ENCODE measurements around the gene SRD5A2.

SRD5A2 gene

DNA sequence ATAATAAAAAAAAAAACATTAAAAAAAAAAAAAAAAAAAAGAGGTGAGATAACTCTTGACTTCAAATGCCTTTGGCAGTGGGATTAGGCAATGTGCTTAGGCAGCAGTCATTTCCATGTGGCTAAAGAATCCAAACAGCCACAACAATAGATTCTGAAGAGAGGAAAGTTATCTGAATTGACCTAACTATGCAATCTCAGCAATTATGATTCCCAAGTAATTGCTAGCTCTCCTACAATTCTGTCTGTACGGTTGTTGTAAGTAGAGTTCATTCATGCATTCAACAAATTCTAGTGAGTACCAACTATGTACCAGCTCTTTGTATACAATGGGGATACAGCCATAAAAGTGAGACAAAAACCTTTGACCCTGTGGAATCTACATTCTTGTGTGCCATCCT is 3.6 kb downstream of the SRD5A2 start:
- TF ChIP-seq ZFX (IDR thresholded peaks at IDR 0.05) = no peak
- TF ChIP-seq, protein P1, sequence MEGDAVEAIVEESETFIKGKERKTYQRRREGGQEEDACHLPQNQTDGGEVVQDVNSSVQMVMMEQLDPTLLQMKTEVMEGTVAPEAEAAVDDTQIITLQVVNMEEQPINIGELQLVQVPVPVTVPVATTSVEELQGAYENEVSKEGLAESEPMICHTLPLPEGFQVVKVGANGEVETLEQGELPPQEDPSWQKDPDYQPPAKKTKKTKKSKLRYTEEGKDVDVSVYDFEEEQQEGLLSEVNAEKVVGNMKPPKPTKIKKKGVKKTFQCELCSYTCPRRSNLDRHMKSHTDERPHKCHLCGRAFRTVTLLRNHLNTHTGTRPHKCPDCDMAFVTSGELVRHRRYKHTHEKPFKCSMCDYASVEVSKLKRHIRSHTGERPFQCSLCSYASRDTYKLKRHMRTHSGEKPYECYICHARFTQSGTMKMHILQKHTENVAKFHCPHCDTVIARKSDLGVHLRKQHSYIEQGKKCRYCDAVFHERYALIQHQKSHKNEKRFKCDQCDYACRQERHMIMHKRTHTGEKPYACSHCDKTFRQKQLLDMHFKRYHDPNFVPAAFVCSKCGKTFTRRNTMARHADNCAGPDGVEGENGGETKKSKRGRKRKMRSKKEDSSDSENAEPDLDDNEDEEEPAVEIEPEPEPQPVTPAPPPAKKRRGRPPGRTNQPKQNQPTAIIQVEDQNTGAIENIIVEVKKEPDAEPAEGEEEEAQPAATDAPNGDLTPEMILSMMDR (conservative IDR thresholded peaks at IDR 0.05) = no peak
- H3K27ac ChIP-seq = no peak overlapping the region

DNA sequence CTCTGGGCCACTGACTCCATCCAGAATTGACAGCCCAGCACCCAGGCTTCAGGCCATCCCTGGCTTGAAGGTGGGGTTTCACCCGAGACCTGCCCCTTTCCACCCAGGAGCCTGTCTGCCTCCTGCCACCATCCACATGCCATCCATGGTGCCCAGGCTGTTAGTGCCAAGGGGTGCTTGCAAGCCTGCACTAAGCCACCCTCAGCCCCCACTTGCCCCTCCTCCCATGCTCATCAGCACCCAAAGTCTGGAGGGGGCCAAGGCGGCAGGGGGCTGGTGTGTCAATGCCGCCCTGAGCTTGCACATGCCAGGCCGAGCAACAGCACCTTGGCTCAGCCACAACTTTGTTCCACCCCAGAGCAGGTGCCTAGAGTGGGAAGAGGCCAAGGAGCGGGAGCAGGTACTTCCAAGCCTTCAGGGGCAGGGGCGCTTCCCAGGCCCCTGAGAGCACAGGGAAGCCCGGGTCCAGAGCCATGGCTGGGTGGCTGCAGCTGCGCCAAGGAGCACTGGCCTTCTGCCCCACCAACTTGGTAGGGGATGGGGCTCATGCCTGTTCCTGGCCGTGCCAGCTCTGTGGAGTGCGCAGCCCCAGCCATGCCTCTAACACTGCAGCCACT is 12.0 kb downstream of the SRD5A2 start:
- TF ChIP-seq, protein P1 (conservative IDR thresholded peaks at IDR 0.05) = no peak
- TF ChIP-seq ZFX (IDR thresholded peaks at IDR 0.05) = no peak

DNA sequence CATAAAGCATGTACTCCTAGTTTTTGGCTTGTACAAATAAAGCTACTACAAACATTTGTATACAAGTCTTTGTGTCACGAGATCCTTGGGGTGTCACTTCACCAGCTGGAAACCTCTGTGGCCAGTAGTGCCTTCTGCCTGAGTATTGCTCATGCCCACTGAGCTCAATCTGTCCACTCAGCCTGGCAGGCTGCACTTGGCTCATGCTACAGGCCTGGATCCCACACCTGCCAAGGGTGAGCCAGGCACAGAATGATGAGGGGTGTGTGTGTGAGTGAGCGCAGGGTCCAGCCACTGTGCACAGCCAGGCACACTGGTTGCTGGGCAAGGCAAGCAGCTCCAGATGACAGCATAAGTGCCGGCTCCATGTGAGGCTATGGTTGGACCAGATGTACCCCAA is 13.1 kb downstream of the SRD5A2 start:
- TF ChIP-seq, protein P1 (conservative IDR thresholded peaks at IDR 0.05) = no peak
- TF ChIP-seq ZFX (IDR thresholded peaks at IDR 0.05) = no peak
- H3K27ac ChIP-seq = no peak overlapping the region

More for the DNA sequence above, 12.0 kb downstream of the SRD5A2 start:
- H3K27ac ChIP-seq = no peak overlapping the region

DNA sequence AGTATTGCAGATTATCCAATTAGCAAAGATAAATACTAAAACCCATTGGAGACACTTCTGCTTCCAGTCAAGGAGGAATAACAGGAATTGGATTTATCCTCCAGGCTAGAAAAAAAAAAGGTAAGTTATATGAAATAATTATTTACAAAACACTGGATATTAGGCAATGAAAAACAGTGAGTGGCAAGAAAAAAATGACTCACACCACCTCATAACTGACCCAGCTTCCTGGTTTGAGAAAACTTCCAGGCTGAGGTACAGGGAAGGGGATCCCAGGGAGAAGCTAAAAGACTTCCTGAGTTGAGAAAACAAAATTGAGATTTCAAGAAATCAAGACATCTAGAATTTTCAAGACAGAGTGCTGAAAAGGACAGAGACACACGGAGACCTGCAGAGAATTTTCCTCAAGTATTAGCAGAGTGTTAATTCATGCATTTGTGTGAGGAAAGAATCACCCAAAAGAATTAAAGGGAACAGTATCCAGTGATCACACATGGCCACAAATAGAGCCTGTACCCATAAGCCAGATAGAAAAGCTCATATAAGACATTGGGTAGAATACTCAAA is 17.4 kb downstream of the SRD5A2 start:
- TF ChIP-seq, protein P1 (conservative IDR thresholded peaks at IDR 0.05) = no peak
- TF ChIP-seq ZFX (IDR thresholded peaks at IDR 0.05) = no peak
- no peak overlapping the region for H3K27ac ChIP-seq

- H3K27ac ChIP-seq = no peak overlapping the region
- TF ChIP-seq, protein P1 (conservative IDR thresholded peaks at IDR 0.05) = no peak
- TF ChIP-seq ZFX (IDR thresholded peaks at IDR 0.05) = no peak
These were observed 18.9 kb downstream of the SRD5A2 start for GRCh38 chr2:31561823-31562222.

DNA sequence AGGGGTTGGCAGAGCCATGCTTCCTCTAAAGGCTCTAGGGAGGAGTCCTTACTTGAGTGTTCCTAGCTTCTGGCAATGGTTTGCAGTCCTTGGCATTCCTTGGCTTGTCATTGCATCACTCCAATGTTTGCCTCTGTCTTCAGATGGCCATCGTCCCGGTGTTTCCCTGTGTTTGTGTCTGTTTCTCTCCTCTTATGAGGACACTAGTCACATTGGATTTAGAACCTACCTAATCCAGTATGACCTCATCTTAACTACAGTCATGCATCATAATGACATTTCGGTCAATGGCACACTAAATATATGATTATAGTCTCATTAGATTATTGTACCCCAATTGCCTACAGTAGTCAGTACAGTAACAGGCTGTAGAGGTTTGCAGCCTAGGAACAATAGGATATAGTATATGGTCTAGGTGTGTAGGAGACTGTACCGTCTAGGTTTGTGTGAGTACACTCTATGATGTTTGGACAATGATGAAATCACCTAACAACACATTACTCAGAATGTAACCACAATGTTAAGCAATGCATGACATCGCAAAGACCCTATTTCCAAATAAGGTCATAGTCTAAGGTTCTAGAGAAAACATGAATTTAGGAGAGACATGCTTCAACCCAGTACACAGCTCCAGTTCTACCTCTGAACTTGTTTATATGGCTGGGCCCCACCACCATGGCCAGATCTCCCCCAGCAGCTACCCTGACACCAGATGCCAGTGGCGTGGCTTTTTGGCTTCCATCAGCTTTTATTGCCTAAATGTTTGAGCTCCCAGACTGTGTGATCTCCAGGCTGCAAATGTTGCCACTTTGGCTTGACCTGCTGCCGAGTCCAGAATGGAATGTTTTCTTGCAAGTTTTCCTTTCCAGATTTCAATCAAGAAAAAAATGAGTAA is 22.1 kb downstream of the SRD5A2 start:
- no peak overlapping the region for H3K27ac ChIP-seq
- TF ChIP-seq ZFX (IDR thresholded peaks at IDR 0.05) = no peak
- TF ChIP-seq, protein P1 (conservative IDR thresholded peaks at IDR 0.05) = no peak

GRCh38 chr2:31556940-31557339 is 23.8 kb downstream of the SRD5A2 start:
- TF ChIP-seq, protein P1 (conservative IDR thresholded peaks at IDR 0.05) = no peak
- TF ChIP-seq ZFX (IDR thresholded peaks at IDR 0.05) = no peak

More at GRCh38 chr2:31556940-31557339, 23.8 kb downstream of the SRD5A2 start:
- H3K27ac ChIP-seq = no peak overlapping the region
